SK-N-SH treated with all-trans-retinoic acid at 6 μM for 48 hours (cell line): Measurements from ENCODE around the gene TMEM47.
A peak's percentile ranks its signal among the peaks of the same experiment; 100 is the strongest.

Source experiments
- ATAC-seq: fragments of 200-7000 bp; cut with Tn5 transposase; 3 replicates; pipeline ENCODE4 v1.9.1; 2020; ENCODE audit warnings: mild to moderate bottlenecking, moderate library complexity
- ARNTL ChIP-seq: fragments of 450-650 bp; formaldehyde crosslinking; IDR thresholded peaks from 2 replicates; pipeline ENCODE4 v1.5.0; 2020; ENCODE audit warnings: low read depth, mild to moderate bottlenecking, moderate library complexity, borderline replicate concordance
- CREB5 ChIP-seq: fragments of 250-450 bp; sonication (Bioruptor Pico); IDR thresholded peaks from 2 replicates; pipeline ENCODE4 v1.5.1; 2020; ENCODE audit warnings: low read depth, mild to moderate bottlenecking, moderate library complexity
- CSDC2 ChIP-seq: fragments of 250-450 bp; sonication (Bioruptor Pico); IDR thresholded peaks from 2 replicates; pipeline ENCODE4 v1.5.0; 2020; ENCODE audit warnings: mild to moderate bottlenecking, moderate library complexity
- ESRRG ChIP-seq: fragments of 250-450 bp; sonication (Bioruptor Pico); IDR thresholded peaks from 2 replicates; pipeline ENCODE4 v1.6.1; 2021; ENCODE audit warnings: mild to moderate bottlenecking
- GLIS3 ChIP-seq: fragments of 250-450 bp; sonication (Bioruptor Pico); IDR thresholded peaks from 2 replicates; pipeline ENCODE4 v1.5.0; 2020; ENCODE audit warnings: mild to moderate bottlenecking, moderate library complexity
- OSR1 ChIP-seq: fragments of 250-450 bp; sonication (Bioruptor Pico); IDR thresholded peaks from 2 replicates; pipeline ENCODE4 v1.8.0; 2022; ENCODE audit warnings: moderate library complexity, mild to moderate bottlenecking, inconsistent platforms
- POU6F1 ChIP-seq: fragments of 250-450 bp; sonication (Bioruptor Pico); IDR thresholded peaks from 2 replicates; pipeline ENCODE4 v1.8.0; 2021; ENCODE audit warnings: low read depth, mild to moderate bottlenecking, moderate library complexity, borderline replicate concordance
- RARB ChIP-seq: fragments of 250-450 bp; sonication (Bioruptor Pico); IDR thresholded peaks from 2 replicates; pipeline ENCODE4 v1.8.0; 2021; ENCODE audit warnings: mild to moderate bottlenecking, moderate library complexity
- SNAI2 ChIP-seq: fragments of 250-450 bp; sonication (Bioruptor Pico); IDR thresholded peaks from 2 replicates; pipeline ENCODE4 v1.5.0; 2020; ENCODE audit warnings: mild to moderate bottlenecking, moderate library complexity
- TCF4 ChIP-seq: fragments of 250-450 bp; sonication (Bioruptor Pico); IDR thresholded peaks from 2 replicates; pipeline ENCODE4 v1.8.0; 2021; ENCODE audit warnings: mild to moderate bottlenecking, moderate library complexity, borderline replicate concordance
- TOX ChIP-seq: fragments of 250-450 bp; sonication (Bioruptor Pico); IDR thresholded peaks from 2 replicates; pipeline ENCODE4 v1.8.0; 2021; ENCODE audit warnings: mild to moderate bottlenecking, moderate library complexity, borderline replicate concordance
- TSHZ2 ChIP-seq: fragments of 250-450 bp; sonication (Bioruptor Pico); IDR thresholded peaks from 2 replicates; pipeline ENCODE4 v1.5.0; 2020; ENCODE audit warnings: mild to moderate bottlenecking, moderate library complexity
- ZC3H10 ChIP-seq: fragments of 250-450 bp; sonication (Bioruptor Pico); IDR thresholded peaks from 2 replicates; pipeline ENCODE4 v1.5.1; 2021; ENCODE audit warnings: mild to moderate bottlenecking, moderate library complexity
- ZFP3 ChIP-seq: fragments of 250-450 bp; sonication (Bioruptor Pico); IDR thresholded peaks from 2 replicates; pipeline ENCODE4 v1.5.0; 2020; ENCODE audit warnings: mild to moderate bottlenecking, moderate library complexity
- ZFP30 ChIP-seq: fragments of 450-650 bp; formaldehyde crosslinking; IDR thresholded peaks from 2 replicates; pipeline ENCODE4 v1.5.0; 2022; ENCODE audit warnings: mild to moderate bottlenecking, moderate library complexity
- ZNF565 ChIP-seq: fragments of 450-650 bp; formaldehyde crosslinking; conservative IDR thresholded peaks from 2 replicates; pipeline ENCODE4 v1.5.0; 2020; ENCODE audit warnings: low read depth, mild to moderate bottlenecking, moderate library complexity
- ZNF70 ChIP-seq: fragments of 450-650 bp; formaldehyde crosslinking; IDR thresholded peaks from 2 replicates; pipeline ENCODE4 v1.5.0; 2020; ENCODE audit warnings: mild to moderate bottlenecking, moderate library complexity
- ZNF8 ChIP-seq: fragments of 450-650 bp; formaldehyde crosslinking; IDR thresholded peaks from 2 replicates; pipeline ENCODE4 v1.5.0; 2020; ENCODE audit warnings: mild to moderate bottlenecking, moderate library complexity

TMEM47 gene

GRCh38 chrX:34656842-34657725 is at the start of gene TMEM47:
TSS of gene TMEM47 (minus strand) at chrX:34657285. CDS start at chrX:34657029, 256 bp downstream.
- peak; percentile 96 for ATAC-seq
- TF ChIP-seq SNAI2: no peak
- TF ChIP-seq ZNF70 (CRISPR knock-in tag): no peak
- TF ChIP-seq CREB5 (CRISPR knock-in tag): no peak
- TF ChIP-seq TSHZ2: no peak
- TF ChIP-seq GLIS3 (CRISPR knock-in tag): no peak
- no peak for TF ChIP-seq OSR1 (CRISPR knock-in tag)
- TF ChIP-seq TCF4 (CRISPR knock-in tag): no peak
- no peak for TF ChIP-seq POU6F1 (CRISPR knock-in tag)

- TF ChIP-seq ESRRG (CRISPR knock-in tag): no peak
- TF ChIP-seq ZFP3 (CRISPR knock-in tag): no peak
- TF ChIP-seq ZFP30 (CRISPR knock-in tag): no peak
- TF ChIP-seq ZNF8 (CRISPR knock-in tag): peak; percentile 86
- no peak for TF ChIP-seq TOX
- ATAC-seq: no peak
Observed at GRCh38 chrX:34687095-34687494, 30.0 kb upstream of the TMEM47 start.

GRCh38 chrX:34659575-34659974 is 2.5 kb upstream of the TMEM47 start:
- TF ChIP-seq ZC3H10 (no peak), TCF4 (CRISPR knock-in tag) (no peak), ZFP3 (CRISPR knock-in tag) (no peak), ZFP30 (CRISPR knock-in tag) (no peak), GLIS3 (CRISPR knock-in tag) (no peak), SNAI2 (no peak), OSR1 (CRISPR knock-in tag) (no peak), POU6F1 (CRISPR knock-in tag) (no peak), CSDC2 (CRISPR knock-in tag) (no peak), ZNF565 (CRISPR knock-in tag) (no peak), RARB (no peak), ARNTL (CRISPR knock-in tag) (no peak), CREB5 (CRISPR knock-in tag) (no peak)
- ATAC-seq: no peak

GRCh38 chrX:34658326-34658725 is 1.2 kb upstream of the TMEM47 start:
- no peak for ATAC-seq
- no peak for TF ChIP-seq ESRRG (CRISPR knock-in tag)
- no peak for TF ChIP-seq TSHZ2
- TF ChIP-seq CREB5 (CRISPR knock-in tag): no peak
- TF ChIP-seq SNAI2: no peak
- TF ChIP-seq TOX: no peak
- no peak for TF ChIP-seq ZNF8 (CRISPR knock-in tag)
